PC-9 (cell line): Measurements from ENCODE around the gene FUBP1.

Source experiments
- CTCF ChIP-seq: fragments of 200-600 bp; sonication (generic); conservative IDR thresholded peaks from 2 replicates; pipeline ENCODE4 v1.6.1; 2017; ENCODE audit warnings: mixed run types, antibody characterized with exemption, mild to moderate bottlenecking, moderate library complexity
- EZH2 ChIP-seq: fragments of 200-600 bp; sonication (generic); IDR thresholded peaks from 2 replicates; pipeline ENCODE4 v1.8.0; 2017; ENCODE audit warnings: antibody characterized with exemption, low read depth

- no peak for TF ChIP-seq CTCF
- no peak for TF ChIP-seq EZH2
Observed at GRCh38 chr1:78005755-78006154, 26.9 kb upstream of the FUBP1 start.
